Activated T-helper 17 cell treated with anti-CD3 and anti-CD28 coated beads, Interleukin-2, amount 50 U/mL, for 72 hours (primary cell): ENCODE measurements around the gene TP53BP2. TPM values are rescaled to one million over a fixed set of nuclear protein-coding genes. Genes with fewer than 3 reads are reported as not detected.
"Not testable (repeated sequence)": the region's sequence is repeated elsewhere in the genome, so short reads cannot be mapped to it uniquely, and the experiment has no call there.

Experiments used
- ATAC-seq: fragments of 150-1000 bp; cut with Tn5 transposase; replicated peaks from 2 replicates; pipeline ENCODE4 v1.10.0; 2021; ENCODE audit warnings: mild to moderate bottlenecking, moderate library complexity
- H3K27ac Mint-ChIP-seq: one replicate; pipeline ENCODE4 v1.8.0; 2022; ENCODE audit warnings: mixed read lengths
- H3K27me3 Mint-ChIP-seq: one replicate; pipeline ENCODE4 v1.8.0; 2022; ENCODE audit warnings: mixed read lengths
- H3K36me3 Mint-ChIP-seq: one replicate; pipeline ENCODE4 v1.8.0; 2022; ENCODE audit warnings: low read depth, mild to moderate bottlenecking, mixed read lengths
- H3K4me1 Mint-ChIP-seq: one replicate; pipeline ENCODE4 v1.8.0; 2022; ENCODE audit warnings: mixed read lengths
- H3K4me3 Mint-ChIP-seq: one replicate; pipeline ENCODE4 v1.8.0; 2022; ENCODE audit warnings: mild to moderate bottlenecking, mixed read lengths
- H3K9me3 Mint-ChIP-seq: one replicate; pipeline ENCODE4 v1.8.0; 2022; ENCODE audit warnings: mixed read lengths
- total RNA-seq, 2 donors: library from RNA; stranded (reverse); gene quantifications; one replicate each; pipeline ENCODE4 v1.2.3, GENCODE V29; 2022

TP53BP2 gene
- total RNA-seq, 2 donors from 2014 or later = 37.4 to 38.4 TPM

GRCh38 chr1:223843934-223844786 lies 1.6 kb downstream of the TP53BP2 start:
- peak overlapping the region; percentile 98 for H3K27ac Mint-ChIP-seq
- no peaks in the 10 kb centered on the region for H3K9me3 Mint-ChIP-seq
- H3K4me3 Mint-ChIP-seq = peak overlapping the region; percentile 95
- H3K27me3 Mint-ChIP-seq = no peaks in the 10 kb centered on the region
- peaks cover 19% of the 10 kb centered on the region for H3K36me3 Mint-ChIP-seq
- ATAC-seq = peak; percentile 22
- peaks cover 30% of the 10 kb centered on the region for H3K4me1 Mint-ChIP-seq

GRCh38 chr1:223842784-223843183 lies 3.0 kb downstream of the TP53BP2 start:
- Mint-ChIP-seq H3K27me3 (no peaks in the 10 kb centered on the region), H3K36me3 (peaks cover 19% of the 10 kb centered on the region), H3K27ac (no peak overlapping the region), H3K9me3 (no peaks in the 10 kb centered on the region), H3K4me1 (peaks cover 41% of the 10 kb centered on the region), H3K4me3 (peak overlapping the region; percentile 46)
- no peak for ATAC-seq

GRCh38 chr1:223841977-223842623 lies 3.6 kb downstream of the TP53BP2 start:
- H3K9me3 Mint-ChIP-seq = not testable (repeated sequence)
- peaks cover 40% of the 10 kb centered on the region for H3K4me1 Mint-ChIP-seq

GRCh38 chr1:223840254-223840653 lies 5.5 kb downstream of the TP53BP2 start:
- Mint-ChIP-seq H3K4me1 (peaks cover 40% of the 10 kb centered on the region), H3K9me3 (no peaks in the 10 kb centered on the region), H3K36me3 (peaks cover 18% of the 10 kb centered on the region), H3K27ac (no peak overlapping the region), H3K27me3 (no peaks in the 10 kb centered on the region), H3K4me3 (no peak overlapping the region)
- ATAC-seq = no peak

More at GRCh38 chr1:223841977-223842623, 3.6 kb downstream of the TP53BP2 start:
- not testable (repeated sequence) for ATAC-seq, H3K27me3 Mint-ChIP-seq, H3K27ac Mint-ChIP-seq
- Mint-ChIP-seq H3K36me3 (peaks cover 19% of the 10 kb centered on the region), H3K4me3 (peak overlapping the region; percentile 46)

GRCh38 chr1:223838125-223838854 lies 7.5 kb downstream of the TP53BP2 start:
- ATAC-seq = no peak
- H3K27ac Mint-ChIP-seq = peak overlapping the region; percentile 80
- H3K4me3 Mint-ChIP-seq = peak overlapping the region; percentile 51
- peaks cover 5% of the 10 kb centered on the region for H3K36me3 Mint-ChIP-seq
- no peaks in the 10 kb centered on the region for H3K27me3 Mint-ChIP-seq
- peaks cover 27% of the 10 kb centered on the region for H3K4me1 Mint-ChIP-seq
- H3K9me3 Mint-ChIP-seq = no peaks in the 10 kb centered on the region

GRCh38 chr1:223837687-223838086 lies 8.1 kb downstream of the TP53BP2 start:
- Mint-ChIP-seq H3K9me3 (no peaks in the 10 kb centered on the region), H3K27me3 (no peaks in the 10 kb centered on the region), H3K27ac (peak overlapping the region; percentile 80), H3K4me3 (peak overlapping the region; percentile 51), H3K36me3 (peaks cover 5% of the 10 kb centered on the region), H3K4me1 (peaks cover 25% of the 10 kb centered on the region)
- no peak for ATAC-seq

- ATAC-seq = no peak
- H3K9me3 Mint-ChIP-seq = no peaks in the 10 kb centered on the region
Observed at GRCh38 chr1:223837206-223837605, 8.5 kb downstream of the TP53BP2 start.

GRCh38 chr1:223836586-223836985 lies 9.2 kb downstream of the TP53BP2 start:
- ATAC-seq = no peak
- H3K27me3 Mint-ChIP-seq = no peaks in the 10 kb centered on the region
- no peak overlapping the region for H3K27ac Mint-ChIP-seq
- peaks cover 10% of the 10 kb centered on the region for H3K36me3 Mint-ChIP-seq
- H3K4me1 Mint-ChIP-seq = peaks cover 24% of the 10 kb centered on the region
- no peaks in the 10 kb centered on the region for H3K9me3 Mint-ChIP-seq
- H3K4me3 Mint-ChIP-seq = no peak overlapping the region

More at GRCh38 chr1:223837206-223837605, 8.5 kb downstream of the TP53BP2 start:
- Mint-ChIP-seq H3K4me3 (no peak overlapping the region), H3K27me3 (no peaks in the 10 kb centered on the region), H3K4me1 (peaks cover 24% of the 10 kb centered on the region), H3K27ac (no peak overlapping the region), H3K36me3 (peaks cover 5% of the 10 kb centered on the region)

- H3K27me3 Mint-ChIP-seq = no peaks in the 10 kb centered on the region
Observed at GRCh38 chr1:223835754-223836153, 10.0 kb downstream of the TP53BP2 start.

GRCh38 chr1:223834660-223835263 lies 11.0 kb downstream of the TP53BP2 start:
- peaks cover 19% of the 10 kb centered on the region for H3K4me1 Mint-ChIP-seq
- no peak overlapping the region for H3K4me3 Mint-ChIP-seq
- no peaks in the 10 kb centered on the region for H3K27me3 Mint-ChIP-seq
- peaks cover 5% of the 10 kb centered on the region for H3K36me3 Mint-ChIP-seq
- no peaks in the 10 kb centered on the region for H3K9me3 Mint-ChIP-seq
- peak; percentile 44 for ATAC-seq
- no peak overlapping the region for H3K27ac Mint-ChIP-seq

More at GRCh38 chr1:223835754-223836153, 10.0 kb downstream of the TP53BP2 start:
- no peak for ATAC-seq
- H3K4me3 Mint-ChIP-seq = no peak overlapping the region
- peaks cover 10% of the 10 kb centered on the region for H3K36me3 Mint-ChIP-seq
- H3K27ac Mint-ChIP-seq = no peak overlapping the region
- no peaks in the 10 kb centered on the region for H3K9me3 Mint-ChIP-seq
- peaks cover 24% of the 10 kb centered on the region for H3K4me1 Mint-ChIP-seq

GRCh38 chr1:223833948-223834347 lies 11.8 kb downstream of the TP53BP2 start:
- no peaks in the 10 kb centered on the region for H3K27me3 Mint-ChIP-seq
- H3K4me3 Mint-ChIP-seq = no peak overlapping the region
- H3K4me1 Mint-ChIP-seq = peaks cover 20% of the 10 kb centered on the region
- peaks cover 5% of the 10 kb centered on the region for H3K36me3 Mint-ChIP-seq
- ATAC-seq = no peak
- no peak overlapping the region for H3K27ac Mint-ChIP-seq
- no peaks in the 10 kb centered on the region for H3K9me3 Mint-ChIP-seq

GRCh38 chr1:223832637-223832943 lies 13.2 kb downstream of the TP53BP2 start:
- Mint-ChIP-seq H3K9me3 (no peaks in the 10 kb centered on the region), H3K4me1 (peaks cover 11% of the 10 kb centered on the region), H3K4me3 (no peak overlapping the region), H3K27me3 (no peaks in the 10 kb centered on the region), H3K36me3 (peaks cover 11% of the 10 kb centered on the region), H3K27ac (peak overlapping the region; percentile 88)
- peak; percentile 12 for ATAC-seq

- H3K4me3 Mint-ChIP-seq = no peak overlapping the region
- no peaks in the 10 kb centered on the region for H3K27me3 Mint-ChIP-seq
- no peaks in the 10 kb centered on the region for H3K9me3 Mint-ChIP-seq
Observed at GRCh38 chr1:223831755-223832636, 13.8 kb downstream of the TP53BP2 start.

More at GRCh38 chr1:223831755-223832636, 13.8 kb downstream of the TP53BP2 start:
- H3K27ac Mint-ChIP-seq = peak overlapping the region; percentile 88
- peak; percentile 69 for ATAC-seq
- H3K36me3 Mint-ChIP-seq = peaks cover 17% of the 10 kb centered on the region
- peaks cover 16% of the 10 kb centered on the region for H3K4me1 Mint-ChIP-seq
